HG03571 (cell line): ENCODE results near the gene CCDC183.
"Not testable (repeated sequence)": the region's sequence is repeated elsewhere in the genome, so short reads cannot be mapped to it uniquely, and the experiment has no call there.

Source experiments
- ATAC-seq: cut with Tn5 transposase; IDR thresholded peaks from one replicate; pipeline ENCODE4 v1.9.1; 2021; ENCODE audit not compliant: unreplicated experiment

The CCDC183 gene

GRCh38 chr9:136760424-136760823 is 35.7 kb upstream of the CCDC183 start:
- ATAC-seq = no peak

- ATAC-seq = not testable (repeated sequence)
These were observed 35.1 kb upstream of the CCDC183 start for GRCh38 chr9:136760834-136761544.

- ATAC-seq = no peak
These were observed 34.6 kb upstream of the CCDC183 start for GRCh38 chr9:136761545-136761981.

DNA sequence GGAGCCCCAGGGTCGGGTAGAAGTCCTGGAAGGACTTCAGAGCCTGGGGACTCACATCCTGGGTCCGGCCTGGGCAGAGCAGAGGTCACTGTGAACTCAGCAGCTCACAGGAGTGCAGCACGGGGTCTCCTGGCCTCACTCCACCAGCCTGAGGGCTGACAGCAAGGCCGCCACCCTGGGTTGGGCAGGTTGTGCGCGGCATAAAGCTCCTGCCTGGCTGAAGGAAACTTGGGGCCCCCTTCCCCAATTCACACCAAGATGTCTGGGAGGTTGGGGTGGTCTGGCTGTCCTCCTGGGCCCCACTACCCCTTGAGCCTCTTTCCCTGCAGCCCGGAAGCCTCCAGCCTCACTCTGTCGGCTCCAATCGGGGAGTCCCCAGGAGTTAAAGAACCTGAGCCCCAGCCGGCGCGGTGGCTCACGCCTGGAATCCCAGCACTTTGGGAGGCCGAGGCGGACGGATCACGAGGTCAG is 33.9 kb upstream of the CCDC183 start:
- no peak for ATAC-seq

DNA sequence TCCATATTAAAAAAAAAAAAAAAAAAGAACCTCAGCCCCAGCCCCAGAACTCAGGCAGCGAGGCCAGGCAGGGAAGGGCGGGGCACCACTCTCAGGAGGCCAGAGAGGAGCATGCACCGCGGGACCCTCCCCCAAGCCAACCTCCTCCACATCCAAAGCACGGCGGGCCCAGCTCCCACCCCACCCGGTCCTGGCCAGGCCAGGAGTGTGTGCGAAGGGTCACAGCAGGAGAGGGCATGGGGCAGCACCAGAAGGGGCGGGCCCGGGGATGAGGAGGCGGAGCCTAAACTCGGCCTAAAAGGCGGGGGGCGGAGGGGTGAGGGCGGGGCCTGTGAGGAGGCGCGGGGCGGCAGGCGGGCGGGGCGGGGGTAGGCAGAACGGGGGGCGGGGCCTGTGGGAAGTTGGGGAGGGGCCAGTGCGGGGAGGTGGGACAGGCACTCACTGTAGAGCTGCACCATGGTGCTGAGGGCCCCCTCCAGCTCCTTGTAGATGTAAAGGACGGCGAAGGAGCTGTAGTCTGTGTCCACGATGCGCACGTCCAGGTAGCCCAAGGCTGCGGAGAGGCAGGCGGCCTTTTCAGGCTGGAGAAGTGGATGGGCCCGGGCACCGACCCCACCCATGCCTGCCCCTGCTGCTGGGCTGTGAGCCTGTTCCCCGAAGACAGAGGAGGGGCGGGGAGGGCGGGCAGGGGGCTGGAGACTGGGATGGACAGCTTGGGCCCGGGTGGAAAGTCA is 33.1 kb upstream of the CCDC183 start:
- no peak for ATAC-seq

GRCh38 chr9:136763649-136764035 is 32.5 kb upstream of the CCDC183 start:
- ATAC-seq = no peak

GRCh38 chr9:136764301-136764891 is 31.7 kb upstream of the CCDC183 start, which contains the start of gene LCN15:
TSS of gene LCN15 (minus strand) at chr9:136764518. CDS start at chr9:136764488, 30 bp downstream.
- no peak for ATAC-seq

DNA sequence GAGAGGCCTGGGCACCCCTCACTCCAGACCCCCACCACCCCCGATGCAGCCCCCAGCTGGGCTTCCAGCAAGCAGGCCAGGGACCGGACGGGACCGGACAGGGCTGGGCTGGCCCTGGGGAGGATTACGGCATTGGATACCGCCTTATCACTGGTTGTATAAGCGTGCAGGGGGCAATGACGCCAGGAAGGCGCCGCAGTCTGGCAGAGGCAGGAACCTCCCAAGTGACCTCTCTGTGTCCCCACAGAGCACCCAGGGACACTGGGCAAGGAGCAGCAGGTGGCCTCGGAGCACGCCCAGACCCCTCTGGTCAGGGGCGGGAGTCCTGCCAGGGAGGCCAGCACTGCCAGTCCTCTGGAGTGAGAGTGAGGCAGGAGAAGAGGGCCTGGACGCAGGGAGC is 31.1 kb upstream of the CCDC183 start:
- no peak for ATAC-seq

DNA sequence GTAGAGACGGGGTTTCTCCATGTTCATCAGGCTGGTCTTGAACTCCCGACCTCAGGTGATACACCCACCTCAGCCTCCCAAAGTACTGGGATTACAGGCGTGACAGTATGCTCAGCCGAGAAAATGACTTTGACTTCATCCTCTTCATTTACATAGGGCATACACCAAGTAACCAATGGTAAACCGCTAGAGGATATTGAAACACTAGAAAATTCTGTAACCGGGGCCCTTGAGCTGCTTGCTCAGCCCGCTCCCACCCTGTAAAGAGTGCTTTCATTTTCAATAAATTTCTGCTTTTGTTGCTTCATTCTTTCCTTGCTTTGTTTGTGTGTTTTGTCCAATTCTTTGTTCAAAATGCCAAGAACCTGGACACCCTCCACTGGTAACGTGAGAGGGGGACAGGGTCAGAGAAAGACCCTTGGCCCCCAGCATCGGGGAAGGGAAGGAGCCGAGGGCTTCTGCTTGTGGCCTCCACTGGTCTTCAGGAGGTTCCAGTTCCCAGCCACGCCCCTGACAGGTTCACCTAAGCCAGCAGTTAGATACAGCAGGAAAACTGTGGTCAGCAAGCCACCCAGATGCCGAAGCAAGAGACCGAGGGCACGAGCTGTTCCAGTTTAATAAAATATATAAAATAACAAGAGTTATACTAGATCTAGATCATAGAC is 30.3 kb upstream of the CCDC183 start:
- peak; percentile 54 for ATAC-seq

GRCh38 chr9:136766410-136767120 is 29.6 kb upstream of the CCDC183 start:
- not testable (repeated sequence) for ATAC-seq

- ATAC-seq = no peak
These were observed 26.4 kb upstream of the CCDC183 start for GRCh38 chr9:136769710-136770191.

DNA sequence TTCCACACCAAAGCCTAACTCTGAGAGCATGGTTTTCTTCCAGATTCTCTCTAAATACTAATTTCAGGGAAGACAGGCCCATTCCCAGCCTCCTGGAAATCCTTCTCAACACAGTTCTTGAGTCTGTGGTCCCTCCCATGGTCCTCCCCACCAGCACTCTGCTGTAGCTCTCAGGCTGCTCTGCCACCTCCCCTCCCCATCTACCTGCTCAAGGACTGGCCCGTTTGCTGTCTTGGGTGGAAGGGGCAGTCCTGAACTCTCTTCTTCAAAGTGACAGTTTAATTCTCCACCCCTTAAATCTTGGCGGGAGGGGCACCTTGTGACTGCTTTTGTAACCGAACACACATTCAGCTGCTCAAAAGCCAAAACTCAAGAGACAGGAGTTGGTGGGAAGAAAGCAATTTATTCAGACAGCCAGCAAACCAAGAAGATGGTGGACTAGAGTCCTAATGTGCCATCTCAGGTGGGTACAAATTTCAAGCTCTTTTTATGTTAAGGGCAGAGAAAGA is 24.2 kb upstream of the CCDC183 start:
- no peak for ATAC-seq

- ATAC-seq = no peak
These were observed 22.6 kb upstream of the CCDC183 start for GRCh38 chr9:136773386-136774044.

- ATAC-seq = no peak
These were observed 21.6 kb upstream of the CCDC183 start for GRCh38 chr9:136774416-136775045.

- ATAC-seq = no peak
These were observed 20.9 kb upstream of the CCDC183 start for GRCh38 chr9:136775191-136775590.

DNA sequence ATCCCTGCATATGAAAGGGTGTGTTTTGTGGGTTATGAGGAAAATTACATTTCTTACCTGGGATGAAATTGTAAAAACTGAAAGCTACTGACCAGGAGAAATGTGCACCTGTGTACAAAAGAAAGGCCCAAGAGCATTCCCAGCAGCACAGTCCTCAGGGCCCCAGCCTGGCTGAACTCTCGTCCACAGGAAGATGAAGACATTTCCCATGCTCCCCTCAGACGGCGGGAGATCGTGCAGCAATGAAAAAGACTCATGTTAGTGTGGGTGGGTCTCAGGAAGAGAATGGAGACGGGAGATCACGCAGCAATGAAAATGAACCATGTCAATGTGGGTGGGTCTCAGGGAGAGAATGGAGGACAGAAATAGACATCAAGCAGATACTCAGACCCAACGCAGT is 19.2 kb upstream of the CCDC183 start:
- no peak for ATAC-seq

GRCh38 chr9:136777359-136777758 is 18.8 kb upstream of the CCDC183 start:
- no peak for ATAC-seq

DNA sequence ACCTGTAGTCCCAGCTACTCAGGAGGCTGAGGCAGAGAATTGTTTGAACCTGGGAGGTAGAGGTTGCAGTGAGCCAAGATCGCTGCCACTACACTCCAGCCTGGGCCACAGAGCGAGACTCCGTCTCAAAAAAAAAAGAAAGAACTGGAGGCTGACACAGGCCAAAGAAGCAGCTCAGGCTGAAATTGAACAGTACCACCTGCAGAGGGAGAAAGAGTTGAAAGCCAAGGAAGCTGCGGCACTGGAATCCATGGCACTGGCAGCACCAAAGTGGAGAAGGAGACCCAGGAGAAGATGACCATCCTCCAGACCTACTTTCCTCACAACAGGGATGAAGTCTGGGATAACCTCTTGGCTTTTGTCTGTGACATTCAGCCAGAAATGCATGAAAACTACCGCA is 16.3 kb upstream of the CCDC183 start:
- no peak for ATAC-seq

DNA sequence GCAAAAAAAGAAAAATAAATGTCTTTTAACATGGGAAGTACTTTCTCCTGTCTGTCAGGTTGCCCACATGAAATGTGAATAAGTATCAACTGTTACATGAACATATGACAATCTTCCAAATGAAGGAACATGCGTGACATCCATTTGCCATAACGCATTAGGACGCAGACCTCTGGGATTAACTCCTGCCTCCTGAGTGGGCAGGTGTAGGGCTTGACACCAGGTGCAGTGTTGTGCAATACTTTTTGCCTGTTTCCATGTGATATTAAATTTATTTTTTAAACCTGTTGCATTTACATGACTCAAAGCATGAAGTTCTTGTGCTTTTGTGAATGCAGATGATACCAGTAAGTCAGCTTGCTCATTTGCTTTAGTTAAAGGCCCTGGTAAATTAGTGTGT is 13.7 kb upstream of the CCDC183 start:
- no peak for ATAC-seq
